Stomach (tissue), 4 donors: ENCODE results near the gene KRTAP17-1.
"Not testable (repeated sequence)": the region's sequence is repeated elsewhere in the genome, so short reads cannot be mapped to it uniquely, and the experiment has no call there.

Experiments used
- EP300 ChIP-seq: sonication (generic); formaldehyde crosslinking; IDR thresholded peaks from one replicate; pipeline ENCODE4 v1.6.1; 2017; ENCODE audit warnings: antibody characterized with exemption
- POLR2A ChIP-seq, 4 donors: fragments of 450-650 bp; IDR thresholded peaks; one replicate each; pipeline ENCODE4 v1.6.1; 2016; ENCODE audit warnings: antibody characterized with exemption in 4 of 4, control low read depth in 2 of 4, mild to moderate bottlenecking in 1 of 4, moderate library complexity in 1 of 4
- POLR2AphosphoS5 ChIP-seq, 3 donors: sonication (generic); formaldehyde crosslinking; IDR thresholded peaks; one replicate each; pipeline ENCODE4 v1.6.1; 2016; ENCODE audit warnings: antibody characterized with exemption in 3 of 3
- TF ChIP-seq, protein P1 (sequence below), 7 experiments: fragments of 450-650 bp in 4 of 7; fragments of 200-600 bp in 3 of 7; sonication (generic) in 3 of 7; IDR thresholded peaks; one replicate each; pipeline ENCODE4 v1.5.1; 2016 to 2019; ENCODE audit warnings: antibody characterized with exemption in 7 of 7, control low read depth in 2 of 7, mild to moderate bottlenecking in 1 of 7

GRCh38 chr17:41271323-41271722, 44.2 kb downstream of the KRTAP17-1 start:
- TF ChIP-seq, protein P1, sequence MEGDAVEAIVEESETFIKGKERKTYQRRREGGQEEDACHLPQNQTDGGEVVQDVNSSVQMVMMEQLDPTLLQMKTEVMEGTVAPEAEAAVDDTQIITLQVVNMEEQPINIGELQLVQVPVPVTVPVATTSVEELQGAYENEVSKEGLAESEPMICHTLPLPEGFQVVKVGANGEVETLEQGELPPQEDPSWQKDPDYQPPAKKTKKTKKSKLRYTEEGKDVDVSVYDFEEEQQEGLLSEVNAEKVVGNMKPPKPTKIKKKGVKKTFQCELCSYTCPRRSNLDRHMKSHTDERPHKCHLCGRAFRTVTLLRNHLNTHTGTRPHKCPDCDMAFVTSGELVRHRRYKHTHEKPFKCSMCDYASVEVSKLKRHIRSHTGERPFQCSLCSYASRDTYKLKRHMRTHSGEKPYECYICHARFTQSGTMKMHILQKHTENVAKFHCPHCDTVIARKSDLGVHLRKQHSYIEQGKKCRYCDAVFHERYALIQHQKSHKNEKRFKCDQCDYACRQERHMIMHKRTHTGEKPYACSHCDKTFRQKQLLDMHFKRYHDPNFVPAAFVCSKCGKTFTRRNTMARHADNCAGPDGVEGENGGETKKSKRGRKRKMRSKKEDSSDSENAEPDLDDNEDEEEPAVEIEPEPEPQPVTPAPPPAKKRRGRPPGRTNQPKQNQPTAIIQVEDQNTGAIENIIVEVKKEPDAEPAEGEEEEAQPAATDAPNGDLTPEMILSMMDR (IDR thresholded peaks at IDR 0.05) = not testable (repeated sequence)
- TF ChIP-seq POLR2AphosphoS5 (IDR thresholded peaks at IDR 0.05); POLR2A (IDR thresholded peaks at IDR 0.05); EP300: not testable (repeated sequence)
